Neural cell (in vitro differentiated cells): ENCODE measurements around the gene RUNX3.

Experiments
- CTCF ChIP-seq: fragments of 450-650 bp; IDR thresholded peaks from 2 replicates; pipeline ENCODE4 v1.5.1; 2014; ENCODE audit warnings: antibody characterized with exemption, mild to moderate bottlenecking, moderate library complexity; ENCODE audit not compliant: poor library complexity, severe bottlenecking
- EP300 ChIP-seq: fragments of 450-650 bp; conservative IDR thresholded peaks from 2 replicates; pipeline ENCODE4 v1.6.1; 2014; ENCODE audit warnings: antibody characterized with exemption, mild to moderate bottlenecking, moderate library complexity; ENCODE audit not compliant: poor library complexity, severe bottlenecking
- EZH2 ChIP-seq: fragments of 200-600, 300-800 bp; shearing (Covaris generic), sonication (generic); IDR thresholded peaks from 2 replicates; pipeline ENCODE4 v1.6.1; 2014; ENCODE audit warnings: antibody characterized with exemption, low read length, borderline replicate concordance, mild to moderate bottlenecking; ENCODE audit not compliant: insufficient read depth, poor library complexity, severe bottlenecking
- POLR2AphosphoS5 ChIP-seq: IDR thresholded peaks from 2 replicates; pipeline ENCODE4 v1.6.1; 2012
- RAD21 ChIP-seq: fragments of 450-650 bp; conservative IDR thresholded peaks from 2 replicates; pipeline ENCODE4 v1.6.1; 2014; ENCODE audit warnings: antibody characterized with exemption, mild to moderate bottlenecking, moderate library complexity
- REST ChIP-seq: IDR thresholded peaks from 2 replicates; pipeline ENCODE4 v1.6.1; 2012; ENCODE audit warnings: borderline replicate concordance
- SMC3 ChIP-seq: fragments of 450-650 bp; conservative IDR thresholded peaks from 2 replicates; pipeline ENCODE4 v1.6.1; 2014; ENCODE audit warnings: antibody characterized with exemption, mild to moderate bottlenecking, moderate library complexity; ENCODE audit not compliant: poor library complexity
- TAF1 ChIP-seq: IDR thresholded peaks from 2 replicates; pipeline ENCODE4 v1.6.1; 2012; ENCODE audit warnings: low read depth

GRCh38 chr1:24849672-24850295 is 80.3 kb downstream of the RUNX3 start:
- TF ChIP-seq CTCF, result no peak
- TF ChIP-seq EZH2, result no peak
- no peak for TF ChIP-seq SMC3
- no peak for TF ChIP-seq EP300
- peak; percentile 29 for TF ChIP-seq RAD21
- TF ChIP-seq POLR2AphosphoS5, result no peak
- no peak for TF ChIP-seq TAF1
- TF ChIP-seq REST, result no peak
